Activated CD8-positive, alpha-beta memory T cell treated with anti-CD3 and anti-CD28 coated beads, Interleukin-2, amount 50 U/mL, for 1 hour (primary cell): ENCODE measurements around the gene CLTB.

Source experiments
- DNase-seq: peaks from one replicate; pipeline ENCODE4 v3.0.0-alpha.2; 2020; ENCODE audit errors: extremely low read depth

Gene CLTB

DNA sequence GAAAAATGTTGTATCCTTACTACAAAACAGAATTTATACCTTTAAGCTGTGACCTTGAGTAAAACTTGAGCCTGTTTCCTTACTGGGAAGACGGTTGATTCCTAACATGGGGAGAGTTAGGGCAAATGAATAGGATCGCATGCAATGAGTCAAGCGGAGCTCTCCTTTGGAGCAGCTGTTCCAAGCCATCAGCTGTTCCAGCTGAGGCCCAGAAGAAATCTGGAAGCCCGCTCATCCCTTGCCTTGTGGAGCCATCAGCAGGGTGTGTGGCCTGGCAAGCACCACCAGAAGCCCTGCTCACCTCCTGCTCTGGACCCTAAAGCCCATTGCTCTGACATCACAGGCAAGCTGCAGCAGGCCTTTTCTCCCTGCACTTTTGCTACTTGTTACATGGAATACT lies 62.8 kb downstream of the CLTB start:
- DNase-seq: no peak

DNA sequence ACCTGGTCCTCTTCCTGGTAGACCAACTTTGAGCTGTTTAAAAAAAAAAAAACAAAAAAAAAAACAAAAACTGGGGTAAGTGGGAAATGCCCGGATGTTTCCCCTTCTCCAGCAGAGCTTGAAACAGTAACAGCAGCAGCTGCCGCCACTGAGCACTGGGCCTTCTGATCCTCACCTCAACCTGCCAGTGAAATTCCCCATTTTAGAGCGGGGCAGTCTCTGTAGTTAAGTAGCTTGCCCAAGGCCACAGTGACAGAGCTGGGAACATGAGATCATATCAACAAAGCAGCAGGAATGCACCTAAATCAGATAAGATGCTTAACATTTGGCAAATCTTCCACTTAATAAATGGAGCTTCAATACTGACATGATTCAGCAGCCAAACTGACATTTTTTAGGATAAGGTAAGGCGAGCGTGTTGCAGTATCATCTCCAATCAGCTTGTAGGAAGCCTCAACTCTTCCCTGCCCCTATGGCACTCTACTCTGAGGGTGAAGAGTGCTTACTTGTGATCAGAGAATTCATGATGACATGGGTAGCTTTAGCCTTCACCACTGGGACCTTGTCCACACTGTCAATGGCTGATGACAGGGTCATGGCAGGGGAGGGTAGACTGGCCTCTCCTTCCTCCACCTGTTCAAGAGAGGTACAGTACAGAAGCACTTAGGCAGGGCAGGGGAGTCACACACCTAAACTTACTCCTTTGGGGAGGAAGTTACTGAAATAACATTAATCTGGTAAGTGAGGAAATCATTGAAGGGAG lies 64.0 kb downstream of the CLTB start:
- no peak for DNase-seq

DNA sequence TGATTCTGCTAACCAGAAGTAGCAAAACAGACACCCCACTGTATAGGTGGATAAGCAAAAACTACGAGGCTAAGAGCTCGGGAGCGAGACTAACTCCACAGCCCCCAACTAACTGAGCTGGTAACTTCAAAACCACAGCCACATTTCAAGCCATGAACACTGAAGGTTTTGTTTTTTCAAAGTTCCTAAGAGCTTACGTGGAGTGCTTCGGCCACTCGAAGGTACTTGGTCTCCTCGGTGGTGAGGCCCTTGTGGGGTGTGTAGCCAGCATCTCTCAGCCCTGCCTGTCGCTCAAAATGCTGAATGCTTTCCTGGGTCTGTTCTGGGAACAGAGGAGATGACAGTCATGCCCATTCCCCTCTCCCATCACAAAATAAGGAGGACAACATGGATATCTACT lies 65.9 kb downstream of the CLTB start:
- DNase-seq: no peak

DNA sequence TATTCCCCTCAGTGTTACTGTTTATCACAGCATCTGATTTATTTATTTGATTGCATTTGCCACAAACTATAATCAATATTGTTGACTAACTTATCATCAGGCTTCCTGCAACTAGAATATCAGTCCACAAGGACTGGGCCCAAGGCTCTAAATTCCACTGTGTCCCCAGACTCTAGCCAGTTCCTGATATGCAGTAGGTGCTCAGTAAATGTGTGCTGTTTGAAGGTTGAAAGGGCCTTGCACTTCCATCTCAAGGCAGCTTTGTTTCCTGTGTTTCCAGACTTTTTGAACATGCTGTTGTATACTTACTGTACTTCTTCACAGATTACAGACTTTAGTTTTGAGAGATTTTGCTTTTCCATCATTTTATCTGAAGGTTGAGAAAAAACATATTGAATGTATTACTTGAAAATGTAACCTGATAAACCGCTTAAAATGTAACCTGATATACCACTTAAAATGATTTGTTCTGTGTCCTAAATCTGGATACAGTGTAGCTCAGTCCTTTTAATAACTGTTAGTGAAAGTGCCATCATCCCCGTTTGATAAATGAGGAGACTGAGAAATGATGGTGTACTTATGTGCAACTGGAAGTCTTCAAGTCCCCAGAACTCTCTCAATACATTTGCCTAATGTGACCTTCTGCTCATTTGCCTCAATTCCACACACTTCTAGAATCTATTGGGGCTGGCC lies 73.4 kb downstream of the CLTB start:
- DNase-seq: no peak
